ENCODE measurements around the gene RNF183. TPM values are rescaled to one million over a fixed set of nuclear protein-coding genes. Genes with fewer than 3 reads are reported as not detected.

The RNF183 gene
- total and polyA plus RNA-seq, 7 donors, result 2.3 TPM; not detected in 6

GRCh38 chr9:113320051-113320450, 16.9 kb upstream of the RNF183 start:
- H3K27ac ChIP-seq, result no peak overlapping the region
- H3K9me3 ChIP-seq, result no peaks in the 10 kb centered on the region
- H3K27me3 ChIP-seq, result no peaks in the 10 kb centered on the region
- 92 to 95% methylated on average over 3 of the region's 3 CpGs for WGBS, 2 donors
- H3K4me3 ChIP-seq, result no peak overlapping the region
- intact Hi-C loops (cut with DNase I), result no loop called here
- no peak for TF ChIP-seq EP300 (IDR thresholded peaks at IDR 0.05)
- TF ChIP-seq, protein P1, sequence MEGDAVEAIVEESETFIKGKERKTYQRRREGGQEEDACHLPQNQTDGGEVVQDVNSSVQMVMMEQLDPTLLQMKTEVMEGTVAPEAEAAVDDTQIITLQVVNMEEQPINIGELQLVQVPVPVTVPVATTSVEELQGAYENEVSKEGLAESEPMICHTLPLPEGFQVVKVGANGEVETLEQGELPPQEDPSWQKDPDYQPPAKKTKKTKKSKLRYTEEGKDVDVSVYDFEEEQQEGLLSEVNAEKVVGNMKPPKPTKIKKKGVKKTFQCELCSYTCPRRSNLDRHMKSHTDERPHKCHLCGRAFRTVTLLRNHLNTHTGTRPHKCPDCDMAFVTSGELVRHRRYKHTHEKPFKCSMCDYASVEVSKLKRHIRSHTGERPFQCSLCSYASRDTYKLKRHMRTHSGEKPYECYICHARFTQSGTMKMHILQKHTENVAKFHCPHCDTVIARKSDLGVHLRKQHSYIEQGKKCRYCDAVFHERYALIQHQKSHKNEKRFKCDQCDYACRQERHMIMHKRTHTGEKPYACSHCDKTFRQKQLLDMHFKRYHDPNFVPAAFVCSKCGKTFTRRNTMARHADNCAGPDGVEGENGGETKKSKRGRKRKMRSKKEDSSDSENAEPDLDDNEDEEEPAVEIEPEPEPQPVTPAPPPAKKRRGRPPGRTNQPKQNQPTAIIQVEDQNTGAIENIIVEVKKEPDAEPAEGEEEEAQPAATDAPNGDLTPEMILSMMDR (IDR thresholded peaks at IDR 0.05), result no peak
- TF ChIP-seq POLR2AphosphoS5 (IDR thresholded peaks at IDR 0.05), result no peak
- TF ChIP-seq POLR2A (IDR thresholded peaks at IDR 0.05), result no peak
- peaks cover 0 to 54% (median 9%) of the 10 kb centered on the region in 4 donors for H3K36me3 ChIP-seq
- DNase-seq, result no peak
- no peaks in the 10 kb centered on the region for H3K4me1 ChIP-seq

DNA sequence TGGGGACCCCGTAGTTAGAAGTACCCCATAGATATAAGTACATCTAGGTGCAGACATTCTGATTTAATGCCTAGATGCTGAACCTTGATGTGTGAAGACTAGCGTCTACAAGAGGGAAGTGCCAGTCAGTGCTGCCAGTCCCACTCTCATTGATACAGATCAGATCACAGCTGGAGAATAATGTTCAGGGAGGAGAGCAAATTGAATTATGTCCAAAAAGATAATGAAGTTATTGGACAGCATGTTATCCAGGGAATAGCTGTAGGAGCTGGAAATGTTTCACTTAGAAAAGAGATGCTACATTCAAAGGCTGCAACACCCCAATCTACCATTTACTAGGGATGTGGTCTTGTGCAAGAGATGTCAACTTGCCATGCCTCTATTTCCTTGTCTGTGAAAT, 15.9 kb upstream of the RNF183 start:
- intact Hi-C loops (cut with DNase I), result no loop called here
- WGBS, 2 donors, result 92 to 93% methylated on average over 2 of the region's 2 CpGs

DNA sequence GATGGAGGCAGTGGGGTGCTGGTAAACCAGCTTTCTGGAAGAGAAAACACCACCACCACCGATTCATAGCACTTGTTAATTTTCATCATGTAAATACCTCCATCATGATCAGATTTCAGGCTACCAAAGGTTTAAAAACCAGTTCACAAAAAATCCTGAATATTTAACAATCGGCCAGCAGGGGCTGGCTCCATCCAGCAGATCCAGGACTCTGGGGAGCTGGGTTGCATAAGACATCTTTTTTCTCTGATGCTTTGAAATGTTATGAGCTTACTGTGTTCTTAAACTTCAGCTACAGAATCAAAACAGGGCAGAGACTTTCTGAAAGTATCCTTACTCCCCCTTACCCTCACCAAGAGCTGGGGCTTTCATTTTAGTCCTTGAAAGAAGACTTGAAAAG, 14.6 kb upstream of the RNF183 start:
- WGBS, 2 donors, result 75 to 78% methylated on average over 2 of the region's 2 CpGs
- no peaks in the 10 kb centered on the region for H3K9me3 ChIP-seq
- TF ChIP-seq EP300 (IDR thresholded peaks at IDR 0.05), result no peak
- TF ChIP-seq, protein P1 (IDR thresholded peaks at IDR 0.05), result no peak
- TF ChIP-seq POLR2A (IDR thresholded peaks at IDR 0.05), result no peak
- TF ChIP-seq POLR2AphosphoS5 (IDR thresholded peaks at IDR 0.05), result no peak

More for the DNA sequence above, 15.9 kb upstream of the RNF183 start:
- Histone ChIP-seq H3K36me3 (peaks cover 0 to 54% (median 9%) of the 10 kb centered on the region in 4 donors), H3K27ac (no peak overlapping the region), H3K4me1 (no peaks in the 10 kb centered on the region), H3K4me3 (no peak overlapping the region), H3K9me3 (no peaks in the 10 kb centered on the region), H3K27me3 (no peaks in the 10 kb centered on the region)
- no peak for DNase-seq
- TF ChIP-seq EP300 (IDR thresholded peaks at IDR 0.05), result no peak
- no peak for TF ChIP-seq POLR2AphosphoS5 (IDR thresholded peaks at IDR 0.05)
- no peak for TF ChIP-seq POLR2A (IDR thresholded peaks at IDR 0.05)
- TF ChIP-seq, protein P1 (IDR thresholded peaks at IDR 0.05), result no peak

DNA sequence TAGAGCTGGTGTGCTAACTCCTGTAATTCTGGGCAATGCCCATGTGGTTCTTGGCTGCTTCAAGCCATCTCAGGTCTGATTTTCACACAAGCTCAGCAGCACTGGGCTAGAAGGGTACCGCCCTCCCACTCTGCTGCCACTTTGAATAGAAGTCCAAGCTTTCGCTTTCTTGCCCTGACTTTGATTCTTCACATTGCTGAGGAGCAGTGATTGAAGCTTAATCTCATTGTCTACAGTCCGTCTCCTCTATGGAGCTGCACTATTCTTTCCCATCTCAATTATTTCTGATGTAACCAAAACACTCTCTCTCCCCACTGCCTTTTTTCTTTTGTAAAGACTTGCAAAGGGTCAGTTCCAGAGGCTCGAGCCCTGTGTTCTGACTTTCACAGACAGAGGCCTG, 12.9 kb upstream of the RNF183 start:
- Histone ChIP-seq H3K4me3 (no peak overlapping the region), H3K27me3 (no peaks in the 10 kb centered on the region), H3K27ac (no peak overlapping the region), H3K9me3 (no peaks in the 10 kb centered on the region), H3K36me3 (peaks cover 0 to 42% (median 7%) of the 10 kb centered on the region in 4 donors), H3K4me1 (no peaks in the 10 kb centered on the region)
- intact Hi-C loops (cut with DNase I), result no loop called here
- TF ChIP-seq POLR2A (IDR thresholded peaks at IDR 0.05) (no peak), POLR2AphosphoS5 (IDR thresholded peaks at IDR 0.05) (no peak), EP300 (IDR thresholded peaks at IDR 0.05) (no peak)
- TF ChIP-seq, protein P1 (IDR thresholded peaks at IDR 0.05), result no peak
- WGBS, 2 donors, result 93 to 98% methylated on average over 4 of the region's 4 CpGs
- DNase-seq, result no peak

More for the DNA sequence above, 14.6 kb upstream of the RNF183 start:
- Histone ChIP-seq H3K36me3 (peaks cover 0 to 51% (median 9%) of the 10 kb centered on the region in 4 donors), H3K4me1 (no peaks in the 10 kb centered on the region), H3K27ac (no peak overlapping the region), H3K4me3 (no peak overlapping the region), H3K27me3 (no peaks in the 10 kb centered on the region)
- DNase-seq, result no peak
- intact Hi-C loops (cut with DNase I), result no loop called here

GRCh38 chr9:113315231-113315630, 12.1 kb upstream of the RNF183 start:
- DNase-seq, result no peak
- peaks cover 0 to 2% (median under 1%) of the 10 kb centered on the region in 4 donors for H3K4me1 ChIP-seq
- TF ChIP-seq, protein P1 (IDR thresholded peaks at IDR 0.05), result no peak
- no peak for TF ChIP-seq POLR2A (IDR thresholded peaks at IDR 0.05)
- TF ChIP-seq EP300 (IDR thresholded peaks at IDR 0.05), result no peak
- no peak for TF ChIP-seq POLR2AphosphoS5 (IDR thresholded peaks at IDR 0.05)
- no peak overlapping the region for H3K4me3 ChIP-seq
- H3K9me3 ChIP-seq, result no peaks in the 10 kb centered on the region
- H3K36me3 ChIP-seq, result peaks cover 0 to 37% (median 6%) of the 10 kb centered on the region in 4 donors
- intact Hi-C loops (cut with DNase I), result no loop called here
- H3K27ac ChIP-seq, result no peak overlapping the region
- no peaks in the 10 kb centered on the region for H3K27me3 ChIP-seq
